HK-2 (cell line): ENCODE results near the gene CTNNBL1.
"Not testable (repeated sequence)": the region's sequence is repeated elsewhere in the genome, so short reads cannot be mapped to it uniquely, and the experiment has no call there.

Source experiments
- DNase-seq: peaks from one replicate; pipeline ENCODE4 v3.0.0-alpha.2; 2018; ENCODE audit not compliant: unreplicated experiment

Gene CTNNBL1

GRCh38 chr20:37711994-37712964, 18.4 kb downstream of the CTNNBL1 start:
- no peak for DNase-seq

GRCh38 chr20:37713396-37713795, 19.6 kb downstream of the CTNNBL1 start:
- no peak for DNase-seq

GRCh38 chr20:37714978-37715672, 21.3 kb downstream of the CTNNBL1 start:
- DNase-seq = no peak

GRCh38 chr20:37721751-37722150, 27.9 kb downstream of the CTNNBL1 start:
- DNase-seq = no peak

GRCh38 chr20:37722312-37722711, 28.5 kb downstream of the CTNNBL1 start:
- not testable (repeated sequence) for DNase-seq

GRCh38 chr20:37723668-37724067, 29.8 kb downstream of the CTNNBL1 start:
- DNase-seq = no peak

GRCh38 chr20:37725165-37725564, 31.3 kb downstream of the CTNNBL1 start:
- DNase-seq = no peak

GRCh38 chr20:37725855-37726254, 32.0 kb downstream of the CTNNBL1 start:
- no peak for DNase-seq

- DNase-seq = no peak
Measured at GRCh38 chr20:37726321-37726720, 32.5 kb downstream of the CTNNBL1 start.

GRCh38 chr20:37726971-37727956, 33.4 kb downstream of the CTNNBL1 start:
- DNase-seq = no peak

- DNase-seq = no peak
Measured at GRCh38 chr20:37727957-37728634, 34.3 kb downstream of the CTNNBL1 start.

- DNase-seq = no peak
Measured at GRCh38 chr20:37728635-37728983, 34.8 kb downstream of the CTNNBL1 start.

GRCh38 chr20:37729452-37729851, 35.6 kb downstream of the CTNNBL1 start:
- DNase-seq = no peak

- DNase-seq = no peak
Measured at GRCh38 chr20:37729909-37730308, 36.1 kb downstream of the CTNNBL1 start.

GRCh38 chr20:37733416-37733815, 39.6 kb downstream of the CTNNBL1 start:
- no peak for DNase-seq

GRCh38 chr20:37734228-37734985, 40.6 kb downstream of the CTNNBL1 start:
- no peak for DNase-seq

- no peak for DNase-seq
Measured at GRCh38 chr20:37735541-37735940, 41.7 kb downstream of the CTNNBL1 start.

GRCh38 chr20:37736132-37736531, 42.3 kb downstream of the CTNNBL1 start:
- DNase-seq = no peak

- DNase-seq = no peak
Measured at GRCh38 chr20:37737826-37738420, 44.1 kb downstream of the CTNNBL1 start.

GRCh38 chr20:37741055-37741454, 47.2 kb downstream of the CTNNBL1 start:
- DNase-seq = no peak
